GM18511 (cell line): Measurements from ENCODE around the gene MT1G.
"Not testable (repeated sequence)": the region's sequence is repeated elsewhere in the genome, so short reads cannot be mapped to it uniquely, and the experiment has no call there.

ENCODE experiments used
- ATAC-seq: cut with Tn5 transposase; IDR thresholded peaks from one replicate; pipeline ENCODE4 v1.9.1; 2021; ENCODE audit warnings: mild to moderate bottlenecking, moderate library complexity; ENCODE audit not compliant: unreplicated experiment

Gene MT1G

GRCh38 chr16:56637814-56638750, 29.8 kb downstream of the MT1G start, which contains the start of gene MT1A:
MT1A (plus strand) TSS chr16:56638666; CDS start chr16:56638739, 73 bp downstream.
- ATAC-seq = no peak

GRCh38 chr16:56636616-56637413, 31.1 kb downstream of the MT1G start:
- no peak for ATAC-seq

- no peak for ATAC-seq
Measured at GRCh38 chr16:56635441-56635967, 32.4 kb downstream of the MT1G start.

GRCh38 chr16:56634715-56635440, 33.0 kb downstream of the MT1G start:
- no peak for ATAC-seq

GRCh38 chr16:56633535-56633934, 34.3 kb downstream of the MT1G start:
- no peak for ATAC-seq

GRCh38 chr16:56632848-56633365, 35.0 kb downstream of the MT1G start:
- no peak for ATAC-seq

- no peak for ATAC-seq
Measured at GRCh38 chr16:56632156-56632847, 35.6 kb downstream of the MT1G start, which contains the start of gene MT1M. MT1M (plus strand) TSS chr16:56632659; CDS start chr16:56632732, 73 bp downstream.

GRCh38 chr16:56631832-56632155, 36.1 kb downstream of the MT1G start:
- no peak for ATAC-seq

- ATAC-seq = no peak
Measured at GRCh38 chr16:56631197-56631596, 36.7 kb downstream of the MT1G start.

- ATAC-seq = peak; percentile 86
Measured at GRCh38 chr16:56630134-56630533, 37.7 kb downstream of the MT1G start.

GRCh38 chr16:56629531-56629930, 38.3 kb downstream of the MT1G start:
- ATAC-seq = no peak

- no peak for ATAC-seq
Measured at GRCh38 chr16:56628486-56629350, 39.1 kb downstream of the MT1G start.

GRCh38 chr16:56626685-56627084, 41.2 kb downstream of the MT1G start:
- no peak for ATAC-seq

- ATAC-seq = peak; percentile 12
Measured at GRCh38 chr16:56625943-56626654, 41.8 kb downstream of the MT1G start.

GRCh38 chr16:56625140-56625942, 42.5 kb downstream of the MT1G start, which contains the start of gene MT1E:
MT1E (plus strand) TSS chr16:56625781; CDS start chr16:56625852, 71 bp downstream.
- peak; percentile 66 for ATAC-seq

- no peak for ATAC-seq
Measured at GRCh38 chr16:56623637-56624036, 44.2 kb downstream of the MT1G start.

- ATAC-seq = not testable (repeated sequence)
Measured at GRCh38 chr16:56623184-56623583, 44.7 kb downstream of the MT1G start.
